ENCODE measurements around the gene ATF6B.
"Not testable (repeated sequence)": the region's sequence is repeated elsewhere in the genome, so short reads cannot be mapped to it uniquely, and the experiment has no call there.

Gene ATF6B

GRCh38 chr6:32149092-32149755 lies 21.2 kb upstream of the ATF6B start:
- TF ChIP-seq CTCF (IDR thresholded peaks at IDR 0.05; ENCODE audit: low read depth, low read length), result no peak
- H3K4me3 ChIP-seq (ENCODE audit: low read depth, low read length), result no peak overlapping the region

GRCh38 chr6:32148289-32149091 lies 20.4 kb upstream of the ATF6B start:
- H3K4me3 ChIP-seq (ENCODE audit: low read depth, low read length), result no peak overlapping the region

GRCh38 chr6:32147401-32148132 lies 19.5 kb upstream of the ATF6B start:
- H3K4me3 ChIP-seq (ENCODE audit: low read depth, low read length), result no peak overlapping the region
- no peak for TF ChIP-seq CTCF (IDR thresholded peaks at IDR 0.05; ENCODE audit: low read depth, low read length)

More at GRCh38 chr6:32148289-32149091, 20.4 kb upstream of the ATF6B start:
- no peak for TF ChIP-seq CTCF (IDR thresholded peaks at IDR 0.05; ENCODE audit: low read depth, low read length)

GRCh38 chr6:32146687-32147086 lies 18.6 kb upstream of the ATF6B start:
- TF ChIP-seq CTCF (IDR thresholded peaks at IDR 0.05; ENCODE audit: low read depth, low read length), result no peak
- H3K4me3 ChIP-seq (ENCODE audit: low read depth, low read length), result no peak overlapping the region

- no peak for TF ChIP-seq CTCF (IDR thresholded peaks at IDR 0.05; ENCODE audit: low read depth, low read length)
- H3K4me3 ChIP-seq (ENCODE audit: low read depth, low read length), result no peak overlapping the region
Observed at GRCh38 chr6:32146287-32146686, 18.2 kb upstream of the ATF6B start.

- not testable (repeated sequence) for H3K4me3 ChIP-seq (ENCODE audit: low read depth, low read length)
Observed at GRCh38 chr6:32144238-32144637, 16.2 kb upstream of the ATF6B start.

- no peak for TF ChIP-seq CTCF (IDR thresholded peaks at IDR 0.05; ENCODE audit: low read depth, low read length)
- H3K4me3 ChIP-seq (ENCODE audit: low read depth, low read length), result no peak overlapping the region
Observed at GRCh38 chr6:32140420-32141046, 12.5 kb upstream of the ATF6B start.

All from WI38 (cell line).